T-helper 17 cell (primary cell): ENCODE data around the gene SLC39A6. TPM values are rescaled to one million over a fixed set of nuclear protein-coding genes. Genes with fewer than 3 reads are reported as not detected.

Source experiments
- ATAC-seq: fragments of 150-1000 bp; cut with Tn5 transposase; 2 replicates; pipeline ENCODE4 v1.10.0; 2021; ENCODE audit warnings: mild to moderate bottlenecking, moderate library complexity
- DNase-seq, 3 donors: peaks; one replicate each; pipeline versions ENCODE4 v3.0.0 to v3.0.0-alpha.2; 2020 to 2021
- H3K9me3 ChIP-seq: one replicate; pipeline ENCODE4 v1.7.0; 2013; ENCODE audit warnings: low read length, mild to moderate bottlenecking; ENCODE audit not compliant: control insufficient read depth, poor library complexity, severe bottlenecking
- H3K27ac Mint-ChIP-seq: one replicate; pipeline ENCODE4 v1.8.0; 2022; ENCODE audit warnings: mild to moderate bottlenecking, moderate library complexity, mixed read lengths
- H3K27me3 Mint-ChIP-seq: one replicate; pipeline ENCODE4 v1.8.0; 2022; ENCODE audit warnings: mixed read lengths
- H3K36me3 Mint-ChIP-seq: one replicate; pipeline ENCODE4 v1.8.0; 2022; ENCODE audit warnings: low read depth, mixed read lengths
- H3K4me1 Mint-ChIP-seq: one replicate; pipeline ENCODE4 v1.8.0; 2022; ENCODE audit warnings: mild to moderate bottlenecking, mixed read lengths
- H3K4me3 Mint-ChIP-seq: one replicate; pipeline ENCODE4 v1.8.0; 2022; ENCODE audit warnings: mild to moderate bottlenecking, moderate library complexity, mixed read lengths
- total RNA-seq, 4 donors: library from RNA in 2 of 4; stranded (reverse) in 2 of 4; gene quantifications; one replicate each; pipeline ENCODE4 v1.2.3 and lab custom pipeline; 2022 to 2026

Gene SLC39A6
- total RNA-seq, 2 donors from 2014 or later, result 14.4 to 16.3 TPM

GRCh38 chr18:36153771-36154170, 24.6 kb upstream of the SLC39A6 start:
- Mint-ChIP-seq H3K36me3 (peaks cover 17% of the 10 kb centered on the region), H3K4me3 (no peak overlapping the region), H3K27me3 (no peaks in the 10 kb centered on the region), H3K4me1 (peaks cover 16% of the 10 kb centered on the region), H3K27ac (no peak overlapping the region)
- ATAC-seq (no peak), DNase-seq (no peak)
- H3K9me3 ChIP-seq, result no peaks in the 10 kb centered on the region

- Mint-ChIP-seq H3K27ac (no peak overlapping the region), H3K36me3 (peaks cover 17% of the 10 kb centered on the region), H3K4me3 (no peak overlapping the region), H3K4me1 (peaks cover 16% of the 10 kb centered on the region), H3K27me3 (no peaks in the 10 kb centered on the region)
- DNase-seq, result no peak
- H3K9me3 ChIP-seq, result no peaks in the 10 kb centered on the region
- no peak for ATAC-seq
Measured at GRCh38 chr18:36153203-36153602, 24.1 kb upstream of the SLC39A6 start.

- Mint-ChIP-seq H3K4me1 (peaks cover 16% of the 10 kb centered on the region), H3K4me3 (no peak overlapping the region), H3K36me3 (peaks cover 17% of the 10 kb centered on the region), H3K27me3 (no peaks in the 10 kb centered on the region), H3K27ac (no peak overlapping the region)
- DNase-seq, result no peak
- H3K9me3 ChIP-seq, result no peaks in the 10 kb centered on the region
- ATAC-seq, result no peak
Measured at GRCh38 chr18:36152781-36153180, 23.6 kb upstream of the SLC39A6 start.

GRCh38 chr18:36149514-36150289, 20.6 kb upstream of the SLC39A6 start:
- Mint-ChIP-seq H3K36me3 (peaks cover 10% of the 10 kb centered on the region), H3K4me3 (no peak overlapping the region), H3K27me3 (no peaks in the 10 kb centered on the region), H3K4me1 (peaks cover 7% of the 10 kb centered on the region), H3K27ac (peak overlapping the region; percentile 59)
- DNase-seq (no peak), ATAC-seq (peak; percentile 50)
- no peaks in the 10 kb centered on the region for H3K9me3 ChIP-seq

- H3K9me3 ChIP-seq, result no peaks in the 10 kb centered on the region
- Mint-ChIP-seq H3K4me3 (no peak overlapping the region), H3K27ac (no peak overlapping the region), H3K4me1 (peaks cover 5% of the 10 kb centered on the region), H3K36me3 (no peaks in the 10 kb centered on the region), H3K27me3 (no peaks in the 10 kb centered on the region)
- ATAC-seq (no peak), DNase-seq (no peak)
Measured at GRCh38 chr18:36143391-36143790, 14.3 kb upstream of the SLC39A6 start.

- Mint-ChIP-seq H3K4me1 (peaks cover 5% of the 10 kb centered on the region), H3K27ac (no peak overlapping the region), H3K27me3 (no peaks in the 10 kb centered on the region), H3K36me3 (no peaks in the 10 kb centered on the region), H3K4me3 (no peak overlapping the region)
- DNase-seq (no peak), ATAC-seq (no peak)
- H3K9me3 ChIP-seq, result no peaks in the 10 kb centered on the region
Measured at GRCh38 chr18:36142751-36143150, 13.6 kb upstream of the SLC39A6 start.

- peaks cover 6% of the 10 kb centered on the region for H3K4me1 Mint-ChIP-seq
- ATAC-seq (no peak), DNase-seq (no peak)
- no peaks in the 10 kb centered on the region for H3K27me3 Mint-ChIP-seq
- no peak overlapping the region for H3K27ac Mint-ChIP-seq
- no peaks in the 10 kb centered on the region for H3K9me3 ChIP-seq
- no peaks in the 10 kb centered on the region for H3K36me3 Mint-ChIP-seq
- H3K4me3 Mint-ChIP-seq, result no peak overlapping the region
Measured at GRCh38 chr18:36141576-36141975, 12.4 kb upstream of the SLC39A6 start.

- H3K4me1 Mint-ChIP-seq, result peaks cover 13% of the 10 kb centered on the region
- H3K27ac Mint-ChIP-seq, result no peak overlapping the region
- H3K9me3 ChIP-seq, result no peaks in the 10 kb centered on the region
- H3K4me3 Mint-ChIP-seq, result no peak overlapping the region
- DNase-seq, result no peak
- ATAC-seq, result no peak
- peaks cover 3% of the 10 kb centered on the region for H3K36me3 Mint-ChIP-seq
- H3K27me3 Mint-ChIP-seq, result no peaks in the 10 kb centered on the region
Measured at GRCh38 chr18:36139245-36139644, 10.1 kb upstream of the SLC39A6 start.

GRCh38 chr18:36135264-36135663, 6.1 kb upstream of the SLC39A6 start:
- no peak overlapping the region for H3K4me3 Mint-ChIP-seq
- peaks cover 31% of the 10 kb centered on the region for H3K4me1 Mint-ChIP-seq
- H3K27me3 Mint-ChIP-seq, result no peaks in the 10 kb centered on the region
- no peaks in the 10 kb centered on the region for H3K9me3 ChIP-seq
- DNase-seq (no peak), ATAC-seq (no peak)
- peaks cover 5% of the 10 kb centered on the region for H3K36me3 Mint-ChIP-seq
- no peak overlapping the region for H3K27ac Mint-ChIP-seq

- H3K36me3 Mint-ChIP-seq, result peaks cover 5% of the 10 kb centered on the region
- peaks cover 38% of the 10 kb centered on the region for H3K4me1 Mint-ChIP-seq
- H3K27ac Mint-ChIP-seq, result no peak overlapping the region
- H3K27me3 Mint-ChIP-seq, result no peaks in the 10 kb centered on the region
- H3K9me3 ChIP-seq, result no peaks in the 10 kb centered on the region
- ATAC-seq, result no peak
- H3K4me3 Mint-ChIP-seq, result peak overlapping the region; percentile 52
- DNase-seq, result no peak
Measured at GRCh38 chr18:36132756-36133155, 3.6 kb upstream of the SLC39A6 start.

GRCh38 chr18:36131692-36132483, 2.7 kb upstream of the SLC39A6 start:
- Mint-ChIP-seq H3K4me3 (peak overlapping the region; percentile 52), H3K27me3 (no peaks in the 10 kb centered on the region), H3K4me1 (peaks cover 40% of the 10 kb centered on the region), H3K27ac (no peak overlapping the region), H3K36me3 (peaks cover 5% of the 10 kb centered on the region)
- ATAC-seq (no peak), DNase-seq (no peak)
- H3K9me3 ChIP-seq, result no peaks in the 10 kb centered on the region

GRCh38 chr18:36130883-36131653, 1.9 kb upstream of the SLC39A6 start:
- H3K27me3 Mint-ChIP-seq, result no peaks in the 10 kb centered on the region
- no peaks in the 10 kb centered on the region for H3K9me3 ChIP-seq
- peaks cover 5% of the 10 kb centered on the region for H3K36me3 Mint-ChIP-seq
- DNase-seq (no peak), ATAC-seq (no peak)
- peaks cover 41% of the 10 kb centered on the region for H3K4me1 Mint-ChIP-seq
- peak overlapping the region; percentile 97 for H3K27ac Mint-ChIP-seq
- peak overlapping the region; percentile 94 for H3K4me3 Mint-ChIP-seq
